ENCODE results near the gene TNFAIP2.

TNFAIP2 gene

DNA sequence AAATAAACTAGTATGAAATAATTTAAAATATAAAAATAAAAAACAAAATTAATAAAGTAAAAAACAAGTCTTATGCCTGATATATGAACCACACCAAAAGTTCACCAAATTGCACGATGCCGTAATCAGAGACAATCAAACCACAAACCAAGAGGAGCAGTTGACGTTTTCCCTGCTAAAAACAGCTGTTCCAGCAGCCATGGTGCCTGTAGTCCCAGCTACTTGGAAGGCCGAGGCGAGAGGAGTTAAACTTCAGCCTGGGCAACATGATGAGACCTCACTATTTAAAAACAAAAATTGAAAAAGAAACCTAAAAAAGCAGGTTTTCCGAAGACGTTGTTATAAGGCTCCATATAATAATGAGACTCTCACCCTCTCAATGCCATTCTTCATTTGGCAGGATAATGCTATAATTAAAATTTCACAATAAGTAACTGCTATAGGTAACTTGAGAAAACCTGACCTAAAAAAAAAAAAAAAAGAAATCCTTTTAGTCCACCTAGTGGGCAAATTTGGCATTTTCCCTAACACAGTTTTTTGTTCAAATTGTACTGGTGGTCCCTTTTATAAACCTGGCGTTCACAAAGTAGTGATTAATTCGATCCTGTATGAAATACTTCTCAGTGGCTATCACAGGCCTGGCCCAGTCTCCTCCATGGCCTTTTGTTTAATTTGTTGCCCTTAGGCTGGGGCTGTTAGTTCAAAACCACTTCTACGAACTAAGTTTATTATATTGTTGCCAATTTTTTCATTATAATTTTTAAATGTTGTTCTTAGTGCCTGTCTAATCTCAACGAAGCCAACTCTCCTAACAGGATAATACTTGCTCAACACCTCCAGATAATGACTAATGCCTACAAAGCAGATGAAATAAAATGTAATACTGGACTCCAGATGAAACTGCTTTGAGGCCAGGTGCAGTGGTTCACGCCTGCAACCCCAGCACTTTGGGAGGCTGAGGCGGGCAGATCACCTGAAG, 62.1 kb downstream of the TNFAIP2 start:
- Mint-ChIP-seq H3K9me3 (ENCODE audit: low read depth) (no peaks in the 10 kb centered on the region), H3K27me3 (peaks cover 32% of the 10 kb centered on the region), H3K4me1 (ENCODE audit: low read depth) (peaks cover 7% of the 10 kb centered on the region), H3K4me3 (no peak overlapping the region), H3K36me3 (no peaks in the 10 kb centered on the region), H3K27ac (no peak overlapping the region)

DNA sequence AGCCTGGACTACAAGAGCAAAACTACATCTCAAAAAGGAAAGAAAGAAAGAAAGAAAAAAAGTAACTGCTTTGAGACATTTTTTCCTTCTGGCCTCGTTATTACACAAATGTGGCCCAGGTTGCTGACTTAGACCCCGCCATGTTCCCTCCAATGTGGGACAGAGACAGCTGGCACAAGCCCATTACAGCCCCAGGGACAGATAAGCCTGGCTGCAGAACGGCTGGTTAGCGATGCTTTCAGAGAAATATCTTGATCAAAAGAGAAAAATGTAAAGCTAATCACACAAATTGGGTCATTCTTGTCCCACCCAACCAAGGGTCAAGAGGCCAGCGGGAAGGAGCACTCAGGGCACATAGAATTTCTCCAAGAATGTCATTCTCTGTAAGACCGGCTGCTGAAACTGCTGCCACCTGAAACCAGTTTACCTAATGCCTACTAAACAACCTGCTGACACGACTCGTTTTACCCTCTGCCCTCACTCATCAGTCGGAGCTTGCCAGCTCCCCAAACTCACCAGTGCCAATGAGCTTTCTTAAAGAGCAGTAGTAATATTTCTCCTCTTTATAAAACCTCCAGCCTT, 63.1 kb downstream of the TNFAIP2 start:
- H3K9me3 Mint-ChIP-seq (ENCODE audit: low read depth): no peaks in the 10 kb centered on the region
- H3K27ac Mint-ChIP-seq: no peak overlapping the region
- H3K36me3 Mint-ChIP-seq: no peaks in the 10 kb centered on the region
- peaks cover 5% of the 10 kb centered on the region for H3K4me1 Mint-ChIP-seq (ENCODE audit: low read depth)
- H3K4me3 Mint-ChIP-seq: no peak overlapping the region
- H3K27me3 Mint-ChIP-seq: peaks cover 34% of the 10 kb centered on the region

All from activated naive CD8-positive, alpha-beta T cell (primary cell).